ENCODE data around the gene MARF1. TPM values are rescaled to one million over a fixed set of nuclear protein-coding genes. Genes with fewer than 3 reads are reported as not detected.
"Not testable (repeated sequence)": the region's sequence is repeated elsewhere in the genome, so short reads cannot be mapped to it uniquely, and the experiment has no call there.

The MARF1 gene
- polyA plus RNA-seq, 3 donors, result 47.0 to 65.2 (median 53.7) TPM

GRCh38 chr16:15587152-15587825 is 55.7 kb downstream of the MARF1 start:
- DNase-seq (ENCODE audit: extremely low read depth in 1 of 11, low read depth in 9 of 11, low spot score in 4 of 11), result no peak

GRCh38 chr16:15586716-15587115 is 56.2 kb downstream of the MARF1 start:
- DNase-seq (ENCODE audit: extremely low read depth in 1 of 11, low read depth in 9 of 11, low spot score in 4 of 11), result no peak

GRCh38 chr16:15585956-15586355 is 57.0 kb downstream of the MARF1 start:
- DNase-seq (ENCODE audit: extremely low read depth in 1 of 11, low read depth in 9 of 11, low spot score in 4 of 11), result no peak

GRCh38 chr16:15583526-15583925 is 59.4 kb downstream of the MARF1 start:
- no peak for DNase-seq (ENCODE audit: extremely low read depth in 1 of 11, low read depth in 9 of 11, low spot score in 4 of 11)

GRCh38 chr16:15581127-15581815 is 61.7 kb downstream of the MARF1 start:
- DNase-seq (ENCODE audit: extremely low read depth in 1 of 11, low read depth in 9 of 11, low spot score in 4 of 11), result no peak

GRCh38 chr16:15578824-15579223 is 64.1 kb downstream of the MARF1 start:
- no peak for DNase-seq (ENCODE audit: extremely low read depth in 1 of 11, low read depth in 9 of 11, low spot score in 4 of 11)

GRCh38 chr16:15576960-15577958 is 65.7 kb downstream of the MARF1 start:
- no peak for DNase-seq (ENCODE audit: extremely low read depth in 1 of 11, low read depth in 9 of 11, low spot score in 4 of 11)

- DNase-seq (ENCODE audit: extremely low read depth in 1 of 11, low read depth in 9 of 11, low spot score in 4 of 11), result no peak
Measured at GRCh38 chr16:15575293-15576049, 67.5 kb downstream of the MARF1 start.

GRCh38 chr16:15574614-15574948 is 68.4 kb downstream of the MARF1 start:
- no peak for DNase-seq (ENCODE audit: extremely low read depth in 1 of 11, low read depth in 9 of 11, low spot score in 4 of 11)

- not testable (repeated sequence) for DNase-seq (ENCODE audit: extremely low read depth in 1 of 11, low read depth in 9 of 11, low spot score in 4 of 11)
Measured at GRCh38 chr16:15573896-15574613, 68.9 kb downstream of the MARF1 start.

GRCh38 chr16:15573274-15573895 is 69.6 kb downstream of the MARF1 start:
- DNase-seq (ENCODE audit: extremely low read depth in 1 of 11, low read depth in 9 of 11, low spot score in 4 of 11), result no peak

- no peak for DNase-seq (ENCODE audit: extremely low read depth in 1 of 11, low read depth in 9 of 11, low spot score in 4 of 11)
Measured at GRCh38 chr16:15572329-15573001, 70.5 kb downstream of the MARF1 start.

GRCh38 chr16:15571557-15571956 is 71.4 kb downstream of the MARF1 start:
- no peak for DNase-seq (ENCODE audit: extremely low read depth in 1 of 11, low read depth in 9 of 11, low spot score in 4 of 11)

GRCh38 chr16:15570666-15571065 is 72.3 kb downstream of the MARF1 start:
- DNase-seq (ENCODE audit: extremely low read depth in 1 of 11, low read depth in 9 of 11, low spot score in 4 of 11), result not testable (repeated sequence)

- DNase-seq (ENCODE audit: extremely low read depth in 1 of 11, low read depth in 9 of 11, low spot score in 4 of 11), result no peak
Measured at GRCh38 chr16:15567823-15568222, 75.1 kb downstream of the MARF1 start.

- no peak for DNase-seq (ENCODE audit: extremely low read depth in 1 of 11, low read depth in 9 of 11, low spot score in 4 of 11)
Measured at GRCh38 chr16:15566095-15566494, 76.9 kb downstream of the MARF1 start.

GRCh38 chr16:15564604-15565339 is 78.2 kb downstream of the MARF1 start:
- DNase-seq (ENCODE audit: extremely low read depth in 1 of 11, low read depth in 9 of 11, low spot score in 4 of 11), result no peak

Measured in renal cortex interstitium (tissue), 11 donors.